Measurements from ENCODE around the gene PREX1. TPM values are rescaled to one million over a fixed set of nuclear protein-coding genes. Genes with fewer than 3 reads are reported as not detected.

PREX1 gene
- total RNA-seq, 1 donor from 2014 or later = 20.4 TPM

- Histone ChIP-seq H3K36me3 (ENCODE audit: control insufficient read depth in 3 of 3, insufficient read depth in 3 of 3, low read length in 3 of 3) (peaks cover 0 to 10% (median 0%) of the 10 kb centered on the region in 3 donors), H3K9ac (ENCODE audit: low read depth in 1 of 3, low read length in 3 of 3) (no peak overlapping the region), H3K27me3 (ENCODE audit: control insufficient read depth in 3 of 3, insufficient read depth in 3 of 3, low read length in 3 of 3) (no peaks in the 10 kb centered on the region), H3K4me3 (ENCODE audit: low read length in 3 of 3) (no peak overlapping the region), H3K27ac (ENCODE audit: low read depth, low read length) (no peak overlapping the region), H3K9me3 (ENCODE audit: control insufficient read depth in 3 of 3, low read length in 3 of 3) (peaks cover 0 to 2% (median 0%) of the 10 kb centered on the region in 3 donors), H3K4me1 (ENCODE audit: control insufficient read depth in 3 of 3, insufficient read depth in 3 of 3, low read length in 3 of 3) (peaks cover 9 to 28% (median 27%) of the 10 kb centered on the region in 3 donors)
Measured at GRCh38 chr20:48736231-48736630, 91.6 kb downstream of the PREX1 start.

DNA sequence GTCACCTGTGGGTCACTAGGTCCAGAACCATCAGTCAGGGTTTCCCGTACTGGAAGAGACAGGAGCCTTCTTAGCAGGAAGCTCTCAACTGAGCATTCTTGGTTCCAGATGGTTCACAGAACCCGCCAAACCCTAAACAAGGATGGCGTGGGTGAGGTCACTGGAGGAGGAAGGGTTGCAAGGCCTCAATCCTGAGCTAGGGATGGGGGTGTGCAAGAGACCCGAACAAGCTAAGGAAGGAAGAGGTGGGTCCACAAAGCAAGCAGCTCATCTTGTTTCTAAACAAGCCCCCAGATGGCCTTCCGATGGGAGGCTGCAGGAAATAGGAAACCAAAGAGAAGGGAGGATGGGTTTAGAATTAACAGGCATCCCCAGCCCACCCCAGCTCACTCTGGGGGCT, 92.7 kb downstream of the PREX1 start:
- Histone ChIP-seq H3K36me3 (ENCODE audit: control insufficient read depth in 3 of 3, insufficient read depth in 3 of 3, low read length in 3 of 3) (peaks cover 0 to 10% (median 0%) of the 10 kb centered on the region in 3 donors), H3K27me3 (ENCODE audit: control insufficient read depth in 3 of 3, insufficient read depth in 3 of 3, low read length in 3 of 3) (no peaks in the 10 kb centered on the region), H3K4me3 (ENCODE audit: low read length in 3 of 3) (no peak overlapping the region), H3K9me3 (ENCODE audit: control insufficient read depth in 3 of 3, low read length in 3 of 3) (peaks cover 0 to 2% (median 0%) of the 10 kb centered on the region in 3 donors), H3K4me1 (ENCODE audit: control insufficient read depth in 3 of 3, insufficient read depth in 3 of 3, low read length in 3 of 3) (peaks cover 9 to 28% (median 27%) of the 10 kb centered on the region in 3 donors), H3K27ac (ENCODE audit: low read depth, low read length) (peak overlapping the region; percentile 7), H3K9ac (ENCODE audit: low read depth in 1 of 3, low read length in 3 of 3) (no peak overlapping the region)

DNA sequence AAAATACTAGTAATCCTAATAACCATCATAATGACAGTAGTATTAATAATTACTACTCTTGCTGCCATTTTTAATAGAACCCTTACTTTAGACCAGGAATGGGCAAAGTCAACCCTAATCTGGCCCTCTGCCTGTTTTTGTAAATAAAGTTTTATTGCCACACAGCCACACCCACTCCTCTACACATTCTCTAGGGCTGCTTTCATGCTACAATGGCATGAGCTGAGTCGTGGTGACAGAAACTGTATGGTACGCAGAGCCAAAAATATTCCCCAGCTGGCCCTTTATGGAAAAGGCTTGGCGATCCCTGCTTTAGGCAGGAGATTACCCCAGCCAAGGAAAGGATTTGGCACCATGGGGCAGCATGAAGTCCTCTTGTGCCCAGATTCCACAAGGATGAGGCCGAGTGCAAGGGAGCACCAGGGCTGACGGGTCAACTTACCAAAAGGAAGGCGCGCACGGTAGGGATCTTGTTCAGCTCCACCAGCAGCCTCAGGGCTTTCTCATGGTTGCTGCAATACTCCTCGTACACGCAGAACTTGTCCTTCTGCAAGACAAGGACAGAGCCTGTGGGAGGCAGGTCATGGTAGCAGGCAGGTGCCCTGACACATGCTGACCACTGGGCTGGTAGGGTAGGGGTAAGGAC, 93.6 kb downstream of the PREX1 start:
- Histone ChIP-seq H3K4me1 (ENCODE audit: control insufficient read depth in 3 of 3, insufficient read depth in 3 of 3, low read length in 3 of 3) (peaks cover 9 to 28% (median 27%) of the 10 kb centered on the region in 3 donors), H3K27me3 (ENCODE audit: control insufficient read depth in 3 of 3, insufficient read depth in 3 of 3, low read length in 3 of 3) (no peaks in the 10 kb centered on the region), H3K9me3 (ENCODE audit: control insufficient read depth in 3 of 3, low read length in 3 of 3) (peaks cover 0 to 2% (median 0%) of the 10 kb centered on the region in 3 donors), H3K9ac (ENCODE audit: low read depth in 1 of 3, low read length in 3 of 3) (peak overlapping the region in 1 of 3 donors; percentile 40), H3K27ac (ENCODE audit: low read depth, low read length) (peak overlapping the region; percentile 7), H3K4me3 (ENCODE audit: low read length in 3 of 3) (peak overlapping the region in 1 of 3 donors; percentile 6), H3K36me3 (ENCODE audit: control insufficient read depth in 3 of 3, insufficient read depth in 3 of 3, low read length in 3 of 3) (peaks cover 0 to 10% (median 0%) of the 10 kb centered on the region in 3 donors)

GRCh38 chr20:48733296-48733790, 94.5 kb downstream of the PREX1 start:
- H3K9ac ChIP-seq (ENCODE audit: low read depth in 1 of 3, low read length in 3 of 3) = no peak overlapping the region
- H3K36me3 ChIP-seq (ENCODE audit: control insufficient read depth in 3 of 3, insufficient read depth in 3 of 3, low read length in 3 of 3) = peaks cover 0 to 10% (median 0%) of the 10 kb centered on the region in 3 donors
- H3K4me3 ChIP-seq (ENCODE audit: low read length in 3 of 3) = no peak overlapping the region
- H3K27ac ChIP-seq (ENCODE audit: low read depth, low read length) = no peak overlapping the region
- peaks cover 0 to 2% (median 0%) of the 10 kb centered on the region in 3 donors for H3K9me3 ChIP-seq (ENCODE audit: control insufficient read depth in 3 of 3, low read length in 3 of 3)
- peaks cover 8 to 21% (median 19%) of the 10 kb centered on the region in 3 donors for H3K4me1 ChIP-seq (ENCODE audit: control insufficient read depth in 3 of 3, insufficient read depth in 3 of 3, low read length in 3 of 3)
- H3K27me3 ChIP-seq (ENCODE audit: control insufficient read depth in 3 of 3, insufficient read depth in 3 of 3, low read length in 3 of 3) = no peaks in the 10 kb centered on the region

DNA sequence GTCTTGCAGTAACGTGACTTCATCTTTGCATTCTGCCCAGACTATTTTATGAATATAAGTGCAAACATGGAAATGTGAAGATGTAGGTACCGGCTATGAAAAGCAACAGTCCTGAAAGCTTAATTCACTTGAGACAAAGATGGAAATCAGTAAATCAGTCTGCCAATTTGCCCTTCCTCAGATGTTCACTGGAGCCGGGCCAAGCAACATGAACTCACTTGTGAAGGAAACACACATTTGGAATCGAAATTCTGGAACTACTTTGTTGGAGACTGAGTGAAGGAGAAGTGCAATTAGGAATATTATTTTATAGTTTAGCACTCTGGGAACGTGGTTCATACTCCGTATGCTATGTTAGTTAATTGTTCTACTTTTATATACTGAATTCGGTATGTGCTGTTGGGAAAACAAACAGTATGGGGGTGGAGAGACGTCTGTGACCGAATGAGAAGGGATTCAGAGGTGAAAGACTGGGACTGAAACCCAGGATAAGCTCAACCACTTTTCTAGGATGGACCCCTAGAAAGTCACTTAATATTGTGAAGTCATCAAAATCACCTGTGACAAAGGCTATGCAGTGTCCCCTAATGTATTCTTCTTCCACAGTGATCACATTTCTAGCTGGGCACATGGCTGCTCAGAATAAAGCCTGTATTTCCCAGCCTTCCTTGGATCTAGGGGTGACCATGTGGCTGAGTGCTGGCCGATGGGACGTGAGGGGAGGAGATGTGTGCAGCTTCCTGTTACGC, 95.5 kb downstream of the PREX1 start:
- Histone ChIP-seq H3K9ac (ENCODE audit: low read depth in 1 of 3, low read length in 3 of 3) (no peak overlapping the region), H3K36me3 (ENCODE audit: control insufficient read depth in 3 of 3, insufficient read depth in 3 of 3, low read length in 3 of 3) (peaks cover 0 to 10% (median 0%) of the 10 kb centered on the region in 3 donors), H3K4me1 (ENCODE audit: control insufficient read depth in 3 of 3, insufficient read depth in 3 of 3, low read length in 3 of 3) (peaks cover 3 to 15% (median 10%) of the 10 kb centered on the region in 3 donors), H3K27ac (ENCODE audit: low read depth, low read length) (no peak overlapping the region), H3K4me3 (ENCODE audit: low read length in 3 of 3) (no peak overlapping the region), H3K9me3 (ENCODE audit: control insufficient read depth in 3 of 3, low read length in 3 of 3) (peaks cover 0 to 2% (median 0%) of the 10 kb centered on the region in 3 donors), H3K27me3 (ENCODE audit: control insufficient read depth in 3 of 3, insufficient read depth in 3 of 3, low read length in 3 of 3) (no peaks in the 10 kb centered on the region)

DNA sequence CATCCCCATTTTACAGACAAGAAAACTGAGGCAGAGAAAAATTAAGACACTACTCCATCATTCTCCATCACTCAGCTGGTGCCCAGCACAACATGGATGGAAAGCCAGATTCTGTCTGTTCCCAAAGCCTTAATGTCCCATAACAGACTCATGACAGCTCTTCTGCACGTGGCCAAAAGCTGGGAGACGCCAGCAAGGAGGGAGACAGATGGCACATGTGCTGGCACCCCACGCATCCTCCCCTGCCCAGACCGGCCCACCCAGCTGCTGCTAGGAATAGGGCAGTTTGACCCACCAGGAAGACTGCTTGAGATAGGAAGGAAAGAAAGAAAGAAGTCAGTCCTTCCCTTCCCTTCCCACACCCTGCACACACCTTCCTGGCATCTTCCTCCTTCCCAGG, 96.3 kb downstream of the PREX1 start:
- H3K9ac ChIP-seq (ENCODE audit: low read depth in 1 of 3, low read length in 3 of 3) = no peak overlapping the region
- peaks cover 0 to 10% (median 0%) of the 10 kb centered on the region in 3 donors for H3K36me3 ChIP-seq (ENCODE audit: control insufficient read depth in 3 of 3, insufficient read depth in 3 of 3, low read length in 3 of 3)
- no peak overlapping the region for H3K27ac ChIP-seq (ENCODE audit: low read depth, low read length)
- H3K9me3 ChIP-seq (ENCODE audit: control insufficient read depth in 3 of 3, low read length in 3 of 3) = peaks cover 0 to 2% (median 0%) of the 10 kb centered on the region in 3 donors
- peaks cover 3 to 15% (median 10%) of the 10 kb centered on the region in 3 donors for H3K4me1 ChIP-seq (ENCODE audit: control insufficient read depth in 3 of 3, insufficient read depth in 3 of 3, low read length in 3 of 3)
- H3K4me3 ChIP-seq (ENCODE audit: low read length in 3 of 3) = no peak overlapping the region
- no peaks in the 10 kb centered on the region for H3K27me3 ChIP-seq (ENCODE audit: control insufficient read depth in 3 of 3, insufficient read depth in 3 of 3, low read length in 3 of 3)

- Histone ChIP-seq H3K9me3 (ENCODE audit: control insufficient read depth in 3 of 3, low read length in 3 of 3) (peaks cover 0 to 2% (median 0%) of the 10 kb centered on the region in 3 donors), H3K27ac (ENCODE audit: low read depth, low read length) (no peak overlapping the region), H3K9ac (ENCODE audit: low read depth in 1 of 3, low read length in 3 of 3) (no peak overlapping the region), H3K27me3 (ENCODE audit: control insufficient read depth in 3 of 3, insufficient read depth in 3 of 3, low read length in 3 of 3) (no peaks in the 10 kb centered on the region), H3K4me3 (ENCODE audit: low read length in 3 of 3) (no peak overlapping the region), H3K4me1 (ENCODE audit: control insufficient read depth in 3 of 3, insufficient read depth in 3 of 3, low read length in 3 of 3) (peaks cover 4 to 19% (median 11%) of the 10 kb centered on the region in 3 donors), H3K36me3 (ENCODE audit: control insufficient read depth in 3 of 3, insufficient read depth in 3 of 3, low read length in 3 of 3) (peaks cover 0 to 7% (median 0%) of the 10 kb centered on the region in 3 donors)
Measured at GRCh38 chr20:48730977-48731376, 96.8 kb downstream of the PREX1 start.

GRCh38 chr20:48729538-48729937, 98.3 kb downstream of the PREX1 start:
- peaks cover 0 to 8% (median 2%) of the 10 kb centered on the region in 3 donors for H3K36me3 ChIP-seq (ENCODE audit: control insufficient read depth in 3 of 3, insufficient read depth in 3 of 3, low read length in 3 of 3)
- H3K27me3 ChIP-seq (ENCODE audit: control insufficient read depth in 3 of 3, insufficient read depth in 3 of 3, low read length in 3 of 3) = no peaks in the 10 kb centered on the region
- H3K27ac ChIP-seq (ENCODE audit: low read depth, low read length) = no peak overlapping the region
- H3K9me3 ChIP-seq (ENCODE audit: control insufficient read depth in 3 of 3, low read length in 3 of 3) = peaks cover 0 to 2% (median 0%) of the 10 kb centered on the region in 3 donors
- H3K9ac ChIP-seq (ENCODE audit: low read depth in 1 of 3, low read length in 3 of 3) = no peak overlapping the region
- H3K4me3 ChIP-seq (ENCODE audit: low read length in 3 of 3) = no peak overlapping the region
- peaks cover 7 to 26% (median 19%) of the 10 kb centered on the region in 3 donors for H3K4me1 ChIP-seq (ENCODE audit: control insufficient read depth in 3 of 3, insufficient read depth in 3 of 3, low read length in 3 of 3)

DNA sequence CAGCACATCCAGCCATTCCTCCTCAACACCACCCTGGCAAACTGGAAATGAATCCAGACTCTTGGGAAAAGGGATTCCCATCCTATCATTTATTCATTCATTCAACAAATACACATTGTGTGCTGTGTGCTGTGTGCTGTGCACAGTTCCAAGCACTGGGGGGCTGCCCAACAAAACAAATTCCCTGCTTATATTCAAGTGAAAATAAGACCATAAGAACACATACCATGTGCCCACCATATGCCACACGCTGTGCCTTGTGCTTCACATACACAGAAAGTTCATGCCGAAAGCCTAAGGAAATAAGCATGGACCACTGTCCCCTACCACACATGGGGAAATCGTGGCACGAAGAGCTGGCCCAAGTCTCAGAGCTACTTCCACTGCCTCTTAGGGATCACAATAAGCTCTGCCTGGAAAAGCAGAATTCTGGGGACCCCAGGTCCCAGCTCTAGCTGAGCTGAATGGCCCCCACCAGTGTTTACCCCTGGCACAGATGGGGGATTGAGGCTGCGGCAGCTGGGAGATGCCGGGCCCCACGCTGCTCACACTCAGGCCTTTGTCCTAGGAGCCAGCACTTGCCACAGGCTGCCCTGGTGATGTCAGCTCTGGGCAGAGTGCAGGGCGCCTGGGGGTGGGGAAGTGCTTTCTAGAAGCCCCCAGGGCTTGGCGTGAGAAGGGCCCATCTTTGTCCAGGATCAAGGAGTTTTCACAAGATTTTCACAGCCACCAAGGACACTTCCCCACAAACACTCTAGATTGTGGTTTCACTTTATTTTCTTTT, 99.6 kb downstream of the PREX1 start:
- Histone ChIP-seq H3K36me3 (ENCODE audit: control insufficient read depth in 3 of 3, insufficient read depth in 3 of 3, low read length in 3 of 3) (peaks cover 0 to 4% (median 2%) of the 10 kb centered on the region in 3 donors), H3K4me3 (ENCODE audit: low read length in 3 of 3) (no peak overlapping the region), H3K9ac (ENCODE audit: low read depth in 1 of 3, low read length in 3 of 3) (no peak overlapping the region), H3K4me1 (ENCODE audit: control insufficient read depth in 3 of 3, insufficient read depth in 3 of 3, low read length in 3 of 3) (peaks cover 14 to 35% (median 27%) of the 10 kb centered on the region in 3 donors), H3K27me3 (ENCODE audit: control insufficient read depth in 3 of 3, insufficient read depth in 3 of 3, low read length in 3 of 3) (no peaks in the 10 kb centered on the region), H3K27ac (ENCODE audit: low read depth, low read length) (no peak overlapping the region), H3K9me3 (ENCODE audit: control insufficient read depth in 3 of 3, low read length in 3 of 3) (no peaks in the 10 kb centered on the region)

Measured in skeletal muscle tissue (tissue), 4 donors.